Lower leg skin (tissue), 4 donors: ENCODE results near the gene C4BPB. TPM values are rescaled to one million over a fixed set of nuclear protein-coding genes. Genes with fewer than 3 reads are reported as not detected.

Source experiments
- DNase-seq, 2 donors: peaks; one replicate each; pipeline ENCODE4 v3.0.0-alpha.2; 2019; ENCODE audit warnings: low spot score in 2 of 2
- H3K4me3 ChIP-seq: fragments of 200-600 bp; sonication (generic); 2 replicates; pipeline ENCODE4 v1.5.1; 2017; ENCODE audit warnings: mild to moderate bottlenecking, low read depth; ENCODE audit not compliant: poor library complexity, severe bottlenecking
- CTCF ChIP-seq, 3 donors: fragments of 450-650 bp; IDR thresholded peaks; one replicate each; pipeline ENCODE4 v1.5.1; 2016; ENCODE audit warnings: antibody characterized with exemption in 3 of 3, mild to moderate bottlenecking in 3 of 3, moderate library complexity in 2 of 3
- POLR2A ChIP-seq, 2 donors: fragments of 450-650 bp; IDR thresholded peaks; one replicate each; pipeline ENCODE4 v1.6.1; 2016 to 2017; ENCODE audit warnings: antibody characterized with exemption in 2 of 2, mild to moderate bottlenecking in 1 of 2, moderate library complexity in 1 of 2
- WGBS, 2 donors: methylation state at CpG; one replicate each; pipeline ENCODE4 v1.1.5; 2018; 5-methylcytosine and 5-hydroxymethylcytosine counted together
- intact Hi-C: fragments of 100-400 bp; cut with DNase I; formaldehyde crosslinking; loops from one replicate; pipeline ENCODE4 v1.15.0; 2023; ENCODE audit warnings: low total_unique reads
- total RNA-seq, 4 donors: library from RNA; depleted of rRNA; stranded (reverse); fragments of >200 nt; gene quantifications; one replicate each; pipeline ENCODE4 v1.1.0, GENCODE V29; 2016

C4BPB gene
- total RNA-seq, 4 donors from 2014 or later = not detected

- intact Hi-C loops = no loop called here
- H3K4me3 ChIP-seq = no peak within 1 kb of the TSS
- WGBS, 2 donors = 81 to 90% methylated on average over 7 of the region's 7 CpGs
- no peak for DNase-seq
- TF ChIP-seq POLR2A (IDR thresholded peaks at IDR 0.05) = no peak
- TF ChIP-seq CTCF (IDR thresholded peaks at IDR 0.05) = no peak
Measured at GRCh38 chr1:207103892-207104373, 15.3 kb downstream of the C4BPB start, which contains the start of gene C4BPA. Gene C4BPA (plus strand): TSS chr1:207104233. CDS start chr1:207113026, 8,793 bp downstream.

GRCh38 chr1:207109004-207109403 is 20.3 kb downstream of the C4BPB start:
- DNase-seq = no peak
- intact Hi-C loops = no loop called here
- H3K4me3 ChIP-seq = no peak overlapping the region
- WGBS, 2 donors = 69 to 81% methylated on average over 3 of the region's 3 CpGs
- TF ChIP-seq CTCF (IDR thresholded peaks at IDR 0.05) (no peak), POLR2A (IDR thresholded peaks at IDR 0.05) (no peak)

GRCh38 chr1:207112616-207113296 is 24.1 kb downstream of the C4BPB start:
- no peak overlapping the region for H3K4me3 ChIP-seq
- intact Hi-C loops = no loop called here
- WGBS, 2 donors = 77 to 78% methylated on average over 2 of the region's 2 CpGs
- no peak for DNase-seq
- TF ChIP-seq CTCF (IDR thresholded peaks at IDR 0.05) (no peak), POLR2A (IDR thresholded peaks at IDR 0.05) (no peak)

- 62 to 70% methylated on average over 5 of the region's 5 CpGs for WGBS, 2 donors
- TF ChIP-seq POLR2A (IDR thresholded peaks at IDR 0.05) (no peak), CTCF (IDR thresholded peaks at IDR 0.05) (no peak)
- intact Hi-C loops = loop anchor here (5.0 kb wide), 1 partner anchor 67 kb away; no protein-coding TSS in a partner anchor
- H3K4me3 ChIP-seq = no peak overlapping the region
- no peak for DNase-seq
Measured at GRCh38 chr1:207115269-207115668, 26.6 kb downstream of the C4BPB start.

GRCh38 chr1:207124389-207124788 is 35.7 kb downstream of the C4BPB start:
- no peak for DNase-seq
- no peak for TF ChIP-seq CTCF (IDR thresholded peaks at IDR 0.05)
- no peak for TF ChIP-seq POLR2A (IDR thresholded peaks at IDR 0.05)
- intact Hi-C loops = no loop called here
- no peak overlapping the region for H3K4me3 ChIP-seq
- WGBS, 2 donors = 84 to 86% methylated on average over 3 of the region's 3 CpGs
